HG03565 (cell line): ENCODE measurements around the gene CES2.

Source experiments
- ATAC-seq: cut with Tn5 transposase; IDR thresholded peaks from one replicate; pipeline ENCODE4 v1.9.1; 2021; ENCODE audit warnings: mild to moderate bottlenecking, moderate library complexity; ENCODE audit not compliant: unreplicated experiment

CES2 gene

GRCh38 chr16:66918803-66919568 is 16.3 kb upstream of the CES2 start, which contains the start of gene CDH16:
Gene CDH16 (minus strand): TSS chr16:66918885. CDS start chr16:66918065, 820 bp downstream.
- no peak for ATAC-seq

DNA sequence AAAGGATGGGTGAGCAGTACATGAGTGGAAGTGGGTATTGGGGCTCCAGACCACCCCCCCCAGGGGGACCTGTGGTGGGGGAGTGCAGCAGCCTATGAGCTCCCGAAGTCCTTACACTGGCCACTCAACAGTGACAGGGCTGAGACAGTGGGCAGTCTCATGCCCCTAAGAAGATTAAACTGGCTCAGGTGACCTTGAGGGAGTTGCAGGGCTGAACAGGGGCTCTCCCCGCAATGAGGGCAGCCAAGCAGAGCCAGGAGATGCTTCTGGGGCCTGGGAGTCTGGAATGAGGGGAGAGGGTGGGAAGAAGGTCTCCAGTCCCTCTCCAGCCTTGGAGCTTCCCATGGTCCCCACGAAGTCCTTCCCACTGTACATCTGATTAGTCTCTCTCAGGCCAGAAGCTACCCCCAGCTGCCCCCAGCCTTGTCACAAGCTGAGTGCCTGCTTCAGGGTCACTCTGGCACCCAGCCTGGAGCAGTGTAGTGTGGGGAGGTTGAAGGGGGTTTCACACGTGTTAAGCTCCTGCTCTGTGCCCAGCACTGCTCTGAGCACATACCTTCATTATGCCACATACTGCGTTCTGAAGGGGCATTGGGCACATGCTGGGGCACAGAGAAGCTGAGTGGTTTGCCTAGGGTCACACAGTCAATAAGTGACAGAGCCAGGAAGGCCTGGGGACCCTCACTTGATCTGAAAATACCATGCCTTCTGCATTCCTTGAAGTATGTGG is 15.6 kb upstream of the CES2 start:
- no peak for ATAC-seq

- ATAC-seq, result no peak
These were observed 15.1 kb upstream of the CES2 start for GRCh38 chr16:66920299-66920590.

GRCh38 chr16:66920924-66921680 is 14.2 kb upstream of the CES2 start:
- ATAC-seq, result no peak

GRCh38 chr16:66921729-66922450 is 13.4 kb upstream of the CES2 start:
- ATAC-seq, result no peak

GRCh38 chr16:66923247-66923731 is 12.0 kb upstream of the CES2 start:
- ATAC-seq, result no peak

DNA sequence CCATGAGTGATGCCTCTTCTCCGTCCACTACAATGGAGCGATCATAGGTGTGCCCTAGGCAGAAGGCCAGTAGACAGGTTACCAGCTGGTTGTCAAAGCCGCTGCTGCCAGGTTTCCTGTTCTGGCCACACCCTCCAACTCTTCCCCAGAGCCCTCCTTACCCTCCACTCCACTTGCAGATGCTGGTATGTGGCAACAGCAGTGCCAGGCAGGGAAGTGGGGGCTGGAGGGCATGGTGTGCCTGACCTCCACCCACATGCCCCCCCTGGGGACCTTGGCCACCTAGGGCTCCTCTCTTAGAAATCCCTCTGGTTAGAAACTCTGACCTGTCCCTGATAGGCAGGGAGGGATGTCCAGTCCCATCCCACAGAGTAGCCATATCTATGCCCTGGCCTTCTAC is 11.4 kb upstream of the CES2 start:
- ATAC-seq, result no peak

DNA sequence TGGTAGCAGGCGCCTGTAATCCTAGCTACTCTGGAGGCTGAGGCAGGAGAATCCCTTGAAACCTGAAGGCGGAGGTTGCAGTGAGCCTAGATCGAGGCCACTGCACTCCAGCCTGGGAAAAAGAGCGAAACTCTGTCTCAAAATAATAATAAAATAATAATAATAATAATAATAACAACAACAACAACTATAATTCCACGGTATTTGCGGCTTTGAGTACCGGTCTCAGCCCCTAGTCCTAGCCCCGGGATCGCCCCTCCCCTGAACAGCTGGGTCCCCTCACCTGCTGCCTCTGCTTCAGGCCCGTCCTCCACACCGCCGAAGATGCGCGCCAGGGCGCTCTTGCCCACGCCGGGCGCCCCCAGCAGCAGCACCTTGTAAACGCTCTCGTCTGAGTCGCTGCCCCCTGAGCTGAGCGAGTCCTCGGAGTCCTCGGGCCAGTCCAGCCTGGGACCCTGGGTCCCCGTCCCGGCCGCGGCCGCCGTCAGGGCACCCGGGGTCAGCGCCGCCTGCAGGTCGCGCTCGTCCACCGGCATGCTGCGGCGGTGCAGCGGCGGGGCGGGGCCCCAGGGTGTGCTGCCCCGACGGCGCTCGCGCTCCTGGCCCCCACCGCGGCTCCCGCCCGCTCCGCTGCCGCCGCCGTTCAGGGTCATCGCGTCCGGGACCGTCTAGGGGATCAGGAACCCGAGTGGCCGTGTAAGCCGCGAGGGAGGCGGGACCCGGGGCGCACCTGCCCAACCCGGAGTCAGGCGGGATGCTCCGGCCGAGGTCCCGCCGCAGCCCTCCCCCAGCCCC is 10.6 kb upstream of the CES2 start:
- ATAC-seq, result no peak

GRCh38 chr16:66925322-66925840 is 9.9 kb upstream of the CES2 start, which contains the start of gene RRAD:
Gene RRAD (minus strand): TSS chr16:66925535. CDS start chr16:66925179, 356 bp downstream.
- no peak for ATAC-seq

GRCh38 chr16:66926171-66926947 is 9.0 kb upstream of the CES2 start:
- no peak for ATAC-seq

DNA sequence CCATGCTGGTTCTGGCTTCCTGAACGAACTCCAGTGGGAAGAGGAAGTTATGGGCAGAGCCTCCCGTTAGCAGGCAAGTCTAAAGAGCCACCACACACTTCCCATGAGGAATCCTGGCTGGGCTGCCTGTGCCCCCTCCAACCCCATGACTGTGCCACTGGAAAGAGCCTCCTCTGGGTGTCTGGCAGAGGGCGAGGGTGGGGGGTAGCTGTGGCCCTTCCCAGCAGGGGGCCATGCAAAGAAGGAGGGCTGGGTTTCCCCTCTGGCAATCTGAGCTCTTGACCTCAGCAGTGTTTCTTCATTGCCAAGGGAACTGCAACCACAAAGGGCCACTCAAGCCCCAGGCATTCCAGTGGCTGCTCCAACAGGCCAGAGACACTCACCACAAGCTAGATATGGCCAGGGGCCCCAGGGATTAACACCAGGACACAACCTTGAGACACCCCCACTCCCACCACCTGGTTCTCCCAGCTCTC is 8.3 kb upstream of the CES2 start:
- ATAC-seq, result no peak

- no peak for ATAC-seq
These were observed 7.2 kb upstream of the CES2 start for GRCh38 chr16:66927918-66928649.

DNA sequence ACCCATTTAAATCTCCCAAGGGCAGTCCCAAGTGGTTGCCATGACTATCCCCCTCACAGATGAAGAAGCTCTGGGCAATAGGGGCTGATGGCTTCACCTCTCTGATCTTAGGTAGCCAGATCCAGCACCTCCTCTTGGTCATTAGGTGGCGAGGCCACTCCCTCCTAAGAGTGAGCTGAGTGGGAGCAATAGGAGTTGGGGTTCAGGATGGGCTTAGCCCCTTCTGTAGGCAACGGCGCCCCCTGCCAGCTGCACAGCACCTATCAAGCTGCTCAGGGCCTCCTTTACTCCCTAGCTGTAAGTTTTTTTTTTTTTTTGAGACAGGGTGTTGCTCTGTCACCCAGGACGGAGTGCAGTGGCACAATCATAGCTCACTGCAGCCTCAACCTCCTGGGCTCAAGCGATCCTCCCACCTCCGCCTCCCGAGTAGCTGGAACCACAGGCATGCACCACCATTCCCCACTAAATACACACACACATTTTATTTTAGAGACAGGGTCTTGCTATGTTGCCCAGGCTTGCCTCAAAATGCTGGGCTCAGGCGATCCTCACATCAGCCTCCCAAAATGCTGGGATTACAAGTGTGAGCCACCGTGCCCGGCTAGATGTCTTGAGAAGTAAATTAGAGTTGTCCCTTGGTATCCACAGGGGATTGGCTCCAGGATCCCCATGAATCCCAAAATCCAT is 6.5 kb upstream of the CES2 start:
- ATAC-seq, result no peak

DNA sequence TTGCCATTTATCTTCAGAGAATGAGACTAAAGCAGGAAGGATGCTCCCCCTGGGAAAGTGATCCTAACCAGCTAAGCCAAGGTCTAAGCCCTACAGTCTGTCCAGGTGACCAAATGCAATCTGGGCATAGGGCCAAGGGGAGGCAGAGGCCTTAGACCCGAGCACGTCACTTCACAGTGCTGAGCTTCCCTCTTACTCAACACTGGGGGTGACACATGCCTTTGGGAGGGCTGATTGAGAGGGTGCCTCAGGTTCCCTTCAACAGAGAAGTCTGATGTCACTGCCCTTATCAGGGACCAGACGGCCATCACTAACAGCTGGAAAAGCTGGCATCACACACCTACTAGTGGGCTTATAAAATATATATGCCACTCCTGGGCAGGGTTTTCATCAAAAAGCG is 5.1 kb upstream of the CES2 start:
- no peak for ATAC-seq

- ATAC-seq, result no peak
These were observed 3.7 kb upstream of the CES2 start for GRCh38 chr16:66931665-66932064.

DNA sequence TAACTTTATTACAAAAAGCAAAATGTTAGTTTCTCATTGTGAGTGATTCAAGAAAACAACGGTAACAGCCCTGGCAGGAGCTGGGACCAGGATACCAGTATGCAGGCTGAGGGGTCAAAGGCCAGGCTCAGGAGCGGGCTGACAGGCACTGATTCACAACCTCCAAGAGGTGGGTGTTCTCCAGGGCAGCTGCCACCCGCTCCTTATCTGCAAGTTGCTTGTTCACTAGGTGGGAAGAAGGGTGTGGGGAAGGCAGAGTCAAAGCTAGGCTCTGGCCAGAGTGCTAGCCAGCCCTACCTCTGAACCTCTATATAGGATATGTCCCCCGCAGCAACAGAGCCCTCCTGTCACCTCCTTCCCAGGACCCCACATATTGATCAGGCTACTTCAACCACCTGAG is 3.2 kb upstream of the CES2 start:
- ATAC-seq, result no peak

DNA sequence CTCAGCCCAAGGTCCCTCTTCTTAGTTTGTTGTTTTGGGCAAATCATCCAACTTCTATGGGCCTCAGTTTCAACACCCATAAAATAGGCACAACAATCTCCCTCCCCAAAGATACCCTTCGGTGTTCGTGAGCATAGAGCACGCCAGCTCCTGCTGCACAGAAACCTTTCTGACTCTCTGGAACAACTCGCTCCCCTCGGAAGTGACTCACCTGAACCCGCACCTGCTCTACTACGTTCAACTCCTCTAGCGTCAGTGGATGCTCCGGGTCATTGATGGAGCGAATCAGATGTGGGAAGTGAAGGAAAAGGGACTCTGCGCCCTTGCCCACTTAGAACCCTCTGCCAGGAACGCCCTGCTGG is 1.6 kb upstream of the CES2 start:
- no peak for ATAC-seq
